Esophagus (tissue), 2 donors: Measurements from ENCODE around the gene RNF217. TPM values are rescaled to one million over a fixed set of nuclear protein-coding genes. Genes with fewer than 3 reads are reported as not detected.

Source experiments
- H3K27ac ChIP-seq, 2 donors: one replicate each; pipeline ENCODE4 v1.5.1; 2013; ENCODE audit warnings: low read depth in 2 of 2, mild to moderate bottlenecking in 2 of 2, inconsistent platforms in 1 of 2, low read length in 1 of 2, moderate library complexity in 1 of 2
- H3K27me3 ChIP-seq, 2 donors: one replicate each; pipeline ENCODE4 v1.6.1; 2013; ENCODE audit warnings: low read length in 2 of 2, control low read depth in 1 of 2, mild to moderate bottlenecking in 1 of 2; ENCODE audit not compliant: insufficient read depth in 2 of 2, control insufficient read depth in 1 of 2
- H3K36me3 ChIP-seq, 2 donors: one replicate each; pipeline ENCODE4 v1.6.1; 2013; ENCODE audit warnings: low read length in 1 of 2; ENCODE audit not compliant: control insufficient read depth in 2 of 2, insufficient read depth in 2 of 2
- H3K4me1 ChIP-seq, 2 donors: one replicate each; pipeline ENCODE4 v1.6.1; 2013; ENCODE audit warnings: low read length in 1 of 2; ENCODE audit not compliant: control insufficient read depth in 2 of 2, insufficient read depth in 2 of 2
- H3K4me3 ChIP-seq, 2 donors: one replicate each; pipeline ENCODE4 v1.5.1; 2013; ENCODE audit warnings: low read length in 2 of 2, mild to moderate bottlenecking in 2 of 2, low read depth in 1 of 2, moderate library complexity in 1 of 2
- H3K9me3 ChIP-seq, 2 donors: one replicate each; pipeline ENCODE4 v1.6.1; 2013; ENCODE audit warnings: mild to moderate bottlenecking in 2 of 2, low read depth in 1 of 2, low read length in 1 of 2, moderate library complexity in 1 of 2; ENCODE audit not compliant: control insufficient read depth in 2 of 2, insufficient read depth in 1 of 2
- WGBS, 2 donors: extraction: QIAGEN DNeasy Blood & Tissue Kit; methylation state at CpG; one replicate each; pipeline ENCODE4 v1.1.7; 2013; 5-methylcytosine and 5-hydroxymethylcytosine counted together
- polyA plus RNA-seq, 2 donors: library from polyadenylated mRNA; stranded (reverse); fragments of 200-250 nt; gene quantifications; one replicate each; pipeline ENCODE4 v1.2.3, GENCODE V29; 2013
- donor health status: healthy with polysubstance abuse.
- donor health status: Bipolar disorder and iron deficiency.

Gene RNF217
- polyA plus RNA-seq, 2 donors, result 3.4 to 6.5 TPM

DNA sequence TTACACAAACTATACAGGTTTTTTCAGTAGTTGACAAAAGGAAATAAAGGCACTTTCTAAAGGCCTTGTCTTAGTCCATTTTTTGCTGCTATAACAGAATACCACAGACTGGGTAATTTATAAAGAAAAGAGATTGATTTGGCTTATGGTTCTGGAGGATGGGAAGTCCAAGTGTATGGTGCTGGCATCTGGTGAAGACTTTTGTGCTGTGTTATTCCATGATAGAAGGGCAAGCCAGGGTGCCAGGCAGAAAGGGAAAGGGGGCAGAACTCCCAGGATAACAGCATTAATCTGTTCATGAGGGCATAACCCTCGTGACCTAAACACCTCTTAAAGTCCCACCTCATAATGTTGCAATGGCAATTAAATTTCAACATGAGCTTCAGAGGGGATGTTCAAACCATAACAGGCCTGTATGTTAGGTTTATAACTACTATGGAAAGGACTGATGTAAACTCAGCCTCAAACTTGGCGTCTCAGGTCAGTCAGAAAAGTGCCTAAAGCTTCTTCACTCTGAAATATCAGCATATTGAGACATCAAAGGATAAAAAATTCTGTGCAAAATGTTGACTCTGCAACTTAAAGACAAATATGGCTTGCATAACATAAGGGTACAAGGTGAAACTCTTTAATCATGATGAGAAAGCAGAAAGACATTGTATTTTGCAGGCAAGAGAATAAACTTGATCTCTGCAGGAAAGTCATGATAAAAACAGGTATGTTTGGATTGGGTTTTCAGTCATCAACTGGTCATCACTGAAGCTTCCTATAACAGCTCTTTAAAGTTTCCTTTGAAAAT is 42.8 kb downstream of the RNF217 start:
- Histone ChIP-seq H3K27me3 (no peaks in the 10 kb centered on the region), H3K36me3 (no peaks in the 10 kb centered on the region), H3K27ac (no peak overlapping the region), H3K4me3 (no peak overlapping the region), H3K4me1 (no peaks in the 10 kb centered on the region), H3K9me3 (no peaks in the 10 kb centered on the region)
- WGBS, 2 donors, result 76 to 78% methylated on average over 2 of the region's 2 CpGs

GRCh38 chr6:125008261-125008703 is 46.0 kb downstream of the RNF217 start:
- Histone ChIP-seq H3K27me3 (no peaks in the 10 kb centered on the region), H3K4me3 (no peak overlapping the region), H3K36me3 (no peaks in the 10 kb centered on the region), H3K27ac (no peak overlapping the region), H3K4me1 (no peaks in the 10 kb centered on the region), H3K9me3 (no peaks in the 10 kb centered on the region)
- 48 to 55% methylated on average over 3 of the region's 3 CpGs for WGBS, 2 donors

GRCh38 chr6:125008957-125009356 is 46.7 kb downstream of the RNF217 start:
- no peak overlapping the region for H3K27ac ChIP-seq
- H3K27me3 ChIP-seq, result no peaks in the 10 kb centered on the region
- H3K4me1 ChIP-seq, result no peaks in the 10 kb centered on the region
- 50 to 51% methylated on average over 1 of the region's 1 CpG for WGBS, 2 donors
- no peak overlapping the region for H3K4me3 ChIP-seq
- no peaks in the 10 kb centered on the region for H3K9me3 ChIP-seq
- H3K36me3 ChIP-seq, result no peaks in the 10 kb centered on the region

GRCh38 chr6:125009578-125009977 is 47.3 kb downstream of the RNF217 start:
- Histone ChIP-seq H3K9me3 (no peaks in the 10 kb centered on the region), H3K4me3 (no peak overlapping the region), H3K27ac (no peak overlapping the region), H3K36me3 (no peaks in the 10 kb centered on the region), H3K27me3 (no peaks in the 10 kb centered on the region), H3K4me1 (no peaks in the 10 kb centered on the region)
- 51 to 68% methylated on average over 4 of the region's 4 CpGs for WGBS, 2 donors

DNA sequence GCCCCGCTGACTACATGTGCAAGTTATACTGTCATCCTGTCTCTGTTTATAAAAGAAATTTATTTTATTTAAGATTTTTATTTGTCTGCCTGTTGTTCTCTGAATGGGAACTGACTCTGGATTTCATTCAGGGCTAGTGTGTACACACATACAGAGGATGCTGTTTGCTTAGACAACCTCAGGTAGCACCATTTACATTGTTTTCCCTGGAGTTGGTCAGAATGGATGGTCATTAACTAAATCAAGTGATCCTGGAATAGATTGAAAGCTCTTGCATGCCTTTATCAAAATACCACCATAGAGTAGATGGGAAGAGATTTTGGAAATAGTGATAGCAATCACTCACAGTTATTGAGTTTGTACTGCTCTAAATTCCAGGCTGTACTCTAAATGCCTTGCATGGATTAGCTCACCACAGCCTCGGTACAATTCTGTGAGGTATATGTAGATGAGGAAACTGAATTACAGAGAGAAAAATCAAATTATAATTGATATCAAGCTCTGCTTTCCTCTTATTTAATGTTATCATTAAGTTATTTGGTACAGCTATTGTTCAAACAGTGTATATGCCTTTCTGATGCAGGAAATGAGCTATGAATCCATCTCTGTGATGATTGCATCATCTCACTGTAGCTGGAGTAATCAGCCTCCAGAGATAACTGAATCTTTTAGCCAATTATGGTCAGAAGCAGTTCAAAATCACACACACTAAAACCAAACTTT is 51.9 kb downstream of the RNF217 start:
- Histone ChIP-seq H3K36me3 (no peaks in the 10 kb centered on the region), H3K27me3 (no peaks in the 10 kb centered on the region), H3K9me3 (no peaks in the 10 kb centered on the region), H3K4me1 (no peaks in the 10 kb centered on the region), H3K4me3 (no peak overlapping the region), H3K27ac (no peak overlapping the region)
- WGBS, 2 donors, result 86 to 100% methylated on average over 2 of the region's 2 CpGs

DNA sequence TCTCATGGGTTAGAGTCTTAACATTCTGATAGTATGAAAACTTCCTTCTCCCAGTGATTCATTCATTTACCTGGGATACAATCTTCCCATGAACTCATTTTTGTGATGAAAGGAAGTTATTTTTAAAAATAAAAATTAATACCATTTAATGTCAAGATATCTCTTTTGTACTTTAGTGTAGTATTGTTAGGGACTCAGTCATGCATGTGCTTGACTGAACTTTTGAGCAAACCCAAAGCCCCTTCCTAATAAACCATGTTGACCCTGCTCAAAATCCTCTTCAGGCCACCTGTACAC is 52.4 kb downstream of the RNF217 start:
- H3K36me3 ChIP-seq, result no peaks in the 10 kb centered on the region
- H3K9me3 ChIP-seq, result no peaks in the 10 kb centered on the region
- H3K27ac ChIP-seq, result no peak overlapping the region
- H3K4me3 ChIP-seq, result no peak overlapping the region
- no peaks in the 10 kb centered on the region for H3K27me3 ChIP-seq
- H3K4me1 ChIP-seq, result no peaks in the 10 kb centered on the region

DNA sequence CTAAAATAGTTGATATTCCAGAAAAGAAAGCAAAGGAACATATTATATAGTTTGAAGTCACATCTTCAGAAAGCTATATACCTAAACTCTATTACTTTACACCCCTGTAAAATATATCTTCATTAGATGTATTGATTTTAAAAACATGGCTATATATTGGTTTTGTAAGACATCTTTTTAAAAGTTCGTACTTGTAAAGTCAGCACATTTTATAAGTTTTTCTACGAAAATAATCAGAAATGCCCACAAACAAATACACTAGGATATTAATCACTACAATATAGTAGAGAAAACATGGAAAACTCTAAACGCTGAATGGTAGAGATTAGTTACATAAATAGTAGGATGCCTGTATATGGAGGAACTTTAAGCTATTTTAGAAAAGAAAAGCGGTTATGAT is 52.9 kb downstream of the RNF217 start:
- Histone ChIP-seq H3K4me3 (no peak overlapping the region), H3K4me1 (no peaks in the 10 kb centered on the region), H3K27ac (no peak overlapping the region), H3K36me3 (no peaks in the 10 kb centered on the region), H3K27me3 (no peaks in the 10 kb centered on the region), H3K9me3 (no peaks in the 10 kb centered on the region)
- WGBS, 2 donors, result 92 to 96% methylated on average over 4 of the region's 4 CpGs

DNA sequence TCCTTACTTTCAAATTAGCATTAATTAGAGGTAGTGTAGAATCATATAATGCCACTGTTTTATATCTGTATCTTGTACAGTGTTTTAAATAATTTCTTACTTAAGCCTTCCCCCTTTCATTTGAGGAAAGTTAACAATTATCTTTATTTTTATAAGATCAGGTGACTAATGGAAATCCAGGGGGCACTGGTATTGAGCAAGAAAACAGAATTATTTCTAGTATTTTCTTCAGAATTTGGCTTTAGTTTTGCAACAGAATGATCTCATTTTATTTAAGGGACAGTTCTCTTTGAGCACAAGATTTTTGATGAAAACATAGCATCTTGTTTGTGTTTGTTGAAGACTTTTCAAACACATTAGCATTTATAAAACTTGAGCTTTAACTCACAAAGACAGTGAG is 55.9 kb downstream of the RNF217 start:
- Histone ChIP-seq H3K27me3 (no peaks in the 10 kb centered on the region), H3K36me3 (no peaks in the 10 kb centered on the region), H3K4me3 (no peak overlapping the region), H3K4me1 (no peaks in the 10 kb centered on the region), H3K27ac (no peak overlapping the region), H3K9me3 (no peaks in the 10 kb centered on the region)

GRCh38 chr6:125019281-125019680 is 57.0 kb downstream of the RNF217 start:
- 91 to 93% methylated on average over 2 of the region's 2 CpGs for WGBS, 2 donors
- Histone ChIP-seq H3K4me1 (no peaks in the 10 kb centered on the region), H3K9me3 (no peaks in the 10 kb centered on the region), H3K4me3 (no peak overlapping the region), H3K36me3 (no peaks in the 10 kb centered on the region), H3K27ac (no peak overlapping the region), H3K27me3 (no peaks in the 10 kb centered on the region)

DNA sequence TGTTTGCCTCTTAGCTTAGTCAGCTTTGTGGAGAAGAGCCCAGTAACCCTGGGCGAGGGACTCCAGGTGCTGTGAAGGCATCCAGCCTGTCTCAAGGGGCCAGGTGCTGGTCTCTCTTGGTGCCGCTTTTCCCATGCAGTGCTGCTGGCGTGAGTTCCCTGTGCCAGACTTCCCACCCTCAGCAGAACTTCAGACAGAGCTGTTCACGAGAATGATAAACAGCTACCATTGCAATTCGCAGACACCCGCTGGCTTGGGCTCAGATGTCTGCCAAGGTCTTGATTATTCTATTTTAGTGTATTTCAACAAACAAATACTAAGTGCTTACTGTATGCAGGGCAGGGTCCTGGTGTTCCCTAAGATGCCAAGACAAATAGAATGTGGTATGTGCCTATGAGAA is 57.7 kb downstream of the RNF217 start:
- WGBS, 2 donors, result 74 to 88% methylated on average over 6 of the region's 6 CpGs
- no peaks in the 10 kb centered on the region for H3K4me1 ChIP-seq
- H3K36me3 ChIP-seq, result no peaks in the 10 kb centered on the region
- no peak overlapping the region for H3K4me3 ChIP-seq
- no peaks in the 10 kb centered on the region for H3K27me3 ChIP-seq
- no peak overlapping the region for H3K27ac ChIP-seq
- no peaks in the 10 kb centered on the region for H3K9me3 ChIP-seq
